Osteoblast (primary cell): ENCODE results near the gene LMF2. TPM values are rescaled to one million over a fixed set of nuclear protein-coding genes. Genes with fewer than 3 reads are reported as not detected.

Experiments used
- DNase-seq: peaks from one replicate; pipeline ENCODE4 v3.0.0; 2011; ENCODE audit warnings: low spot score, mixed read lengths; ENCODE audit not compliant: insufficient read length; ENCODE audit errors: missing footprints
- H2AFZ ChIP-seq: 2 replicates; pipeline ENCODE4 v1.6.0; 2011; ENCODE audit warnings: mild to moderate bottlenecking, low read length
- H3K27ac ChIP-seq: 2 replicates; pipeline ENCODE4 v1.5.1; 2011; ENCODE audit warnings: mild to moderate bottlenecking, low read depth, low read length, moderate library complexity
- H3K27me3 ChIP-seq: 2 replicates; pipeline ENCODE4 v1.6.0; 2012; ENCODE audit warnings: mild to moderate bottlenecking, control low read depth, inconsistent platforms, low read length, moderate library complexity; ENCODE audit not compliant: insufficient read depth
- H3K36me3 ChIP-seq: 2 replicates; pipeline ENCODE4 v1.5.1; 2011; ENCODE audit warnings: mild to moderate bottlenecking, low read length, control low read depth, moderate library complexity; ENCODE audit not compliant: insufficient read depth
- H3K4me1 ChIP-seq: 2 replicates; pipeline ENCODE4 v1.5.1; 2011; ENCODE audit warnings: mild to moderate bottlenecking, low read length, control low read depth, moderate library complexity; ENCODE audit not compliant: insufficient read depth
- H3K4me2 ChIP-seq: 2 replicates; pipeline ENCODE4 v1.6.0; 2011; ENCODE audit warnings: mild to moderate bottlenecking, low read length; ENCODE audit not compliant: insufficient read depth
- H3K4me3 ChIP-seq: fragments of 200-600 bp; sonication (generic); 3 replicates; pipeline ENCODE4 v1.5.1; 2012; ENCODE audit warnings: mild to moderate bottlenecking, low read length, inconsistent platforms; ENCODE audit not compliant: insufficient read depth
- H3K79me2 ChIP-seq: 2 replicates; pipeline ENCODE4 v1.6.0; 2012; ENCODE audit warnings: mild to moderate bottlenecking, low read length, control low read depth, inconsistent platforms; ENCODE audit not compliant: insufficient read depth
- H3K9me3 ChIP-seq: 2 replicates; pipeline ENCODE4 v1.5.1; 2011; ENCODE audit warnings: low read depth, low read length, control low read depth
- H4K20me1 ChIP-seq: 2 replicates; pipeline ENCODE4 v1.6.0; 2012; ENCODE audit warnings: mild to moderate bottlenecking, low read length, control low read depth; ENCODE audit not compliant: insufficient read depth
- CTCF ChIP-seq: IDR thresholded peaks from 2 replicates; pipeline ENCODE4 v1.5.1; 2011; ENCODE audit warnings: mild to moderate bottlenecking, low read depth, low read length, moderate library complexity; ENCODE audit errors: extremely low read depth
- total RNA-seq: library from RNA; depleted of rRNA; stranded (reverse); fragments of >200 nt; gene quantifications from 2 replicates; pipeline ENCODE4 v1.2.3, GENCODE V29; 2012

LMF2 gene
- total RNA-seq, 1 donor, result 56.8 TPM

- no peak overlapping the region for H3K4me2 ChIP-seq
- H3K4me1 ChIP-seq, result no peaks in the 10 kb centered on the region
- H2AFZ ChIP-seq, result no peak overlapping the region
- H3K4me3 ChIP-seq, result no peak overlapping the region
- no peak for TF ChIP-seq CTCF
- H3K79me2 ChIP-seq, result no peaks in the 10 kb centered on the region
- H4K20me1 ChIP-seq, result no peaks in the 10 kb centered on the region
- H3K9me3 ChIP-seq, result no peaks in the 10 kb centered on the region
- peak; percentile 86 for DNase-seq
- no peaks in the 10 kb centered on the region for H3K36me3 ChIP-seq
- H3K27me3 ChIP-seq, result peaks cover 8% of the 10 kb centered on the region
- no peak overlapping the region for H3K27ac ChIP-seq
Measured at GRCh38 chr22:50485221-50486131, 22.0 kb downstream of the LMF2 start.

GRCh38 chr22:50483977-50484853, 23.3 kb downstream of the LMF2 start:
- H3K9me3 ChIP-seq, result no peaks in the 10 kb centered on the region
- H3K4me1 ChIP-seq, result no peaks in the 10 kb centered on the region
- H3K27ac ChIP-seq, result no peak overlapping the region
- H4K20me1 ChIP-seq, result no peaks in the 10 kb centered on the region
- no peak overlapping the region for H2AFZ ChIP-seq
- no peak overlapping the region for H3K4me2 ChIP-seq
- peak; percentile 82 for DNase-seq
- H3K36me3 ChIP-seq, result no peaks in the 10 kb centered on the region
- peaks cover 13% of the 10 kb centered on the region for H3K27me3 ChIP-seq
- H3K79me2 ChIP-seq, result no peaks in the 10 kb centered on the region
- no peak overlapping the region for H3K4me3 ChIP-seq
- no peak for TF ChIP-seq CTCF

GRCh38 chr22:50483556-50483955, 23.9 kb downstream of the LMF2 start:
- Histone ChIP-seq H3K79me2 (no peaks in the 10 kb centered on the region), H3K36me3 (no peaks in the 10 kb centered on the region), H3K9me3 (no peaks in the 10 kb centered on the region), H2AFZ (no peak overlapping the region), H4K20me1 (no peaks in the 10 kb centered on the region), H3K27me3 (peaks cover 13% of the 10 kb centered on the region), H3K4me1 (no peaks in the 10 kb centered on the region), H3K27ac (no peak overlapping the region), H3K4me3 (no peak overlapping the region), H3K4me2 (no peak overlapping the region)
- no peak for DNase-seq
- TF ChIP-seq CTCF, result no peak

- Histone ChIP-seq H3K4me2 (no peak overlapping the region), H3K4me3 (no peak overlapping the region), H3K4me1 (no peaks in the 10 kb centered on the region), H2AFZ (no peak overlapping the region), H4K20me1 (no peaks in the 10 kb centered on the region), H3K79me2 (no peaks in the 10 kb centered on the region), H3K27me3 (peaks cover 13% of the 10 kb centered on the region), H3K9me3 (no peaks in the 10 kb centered on the region), H3K27ac (no peak overlapping the region), H3K36me3 (no peaks in the 10 kb centered on the region)
- DNase-seq, result no peak
- TF ChIP-seq CTCF, result no peak
Measured at GRCh38 chr22:50483106-50483505, 24.4 kb downstream of the LMF2 start.
